ENCODE data around the gene ZBTB40.

GRCh38 chr1:22566161-22566560 lies 114.5 kb downstream of the ZBTB40 start:
- TF ChIP-seq, protein P1, sequence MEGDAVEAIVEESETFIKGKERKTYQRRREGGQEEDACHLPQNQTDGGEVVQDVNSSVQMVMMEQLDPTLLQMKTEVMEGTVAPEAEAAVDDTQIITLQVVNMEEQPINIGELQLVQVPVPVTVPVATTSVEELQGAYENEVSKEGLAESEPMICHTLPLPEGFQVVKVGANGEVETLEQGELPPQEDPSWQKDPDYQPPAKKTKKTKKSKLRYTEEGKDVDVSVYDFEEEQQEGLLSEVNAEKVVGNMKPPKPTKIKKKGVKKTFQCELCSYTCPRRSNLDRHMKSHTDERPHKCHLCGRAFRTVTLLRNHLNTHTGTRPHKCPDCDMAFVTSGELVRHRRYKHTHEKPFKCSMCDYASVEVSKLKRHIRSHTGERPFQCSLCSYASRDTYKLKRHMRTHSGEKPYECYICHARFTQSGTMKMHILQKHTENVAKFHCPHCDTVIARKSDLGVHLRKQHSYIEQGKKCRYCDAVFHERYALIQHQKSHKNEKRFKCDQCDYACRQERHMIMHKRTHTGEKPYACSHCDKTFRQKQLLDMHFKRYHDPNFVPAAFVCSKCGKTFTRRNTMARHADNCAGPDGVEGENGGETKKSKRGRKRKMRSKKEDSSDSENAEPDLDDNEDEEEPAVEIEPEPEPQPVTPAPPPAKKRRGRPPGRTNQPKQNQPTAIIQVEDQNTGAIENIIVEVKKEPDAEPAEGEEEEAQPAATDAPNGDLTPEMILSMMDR (IDR thresholded peaks at IDR 0.05 in 2 of 3, conservative IDR thresholded peaks at IDR 0.05 in 1 of 3; ENCODE audit: borderline replicate concordance in 1 of 3, insufficient read depth in 1 of 3, low read depth in 2 of 3, low read length in 2 of 3) = no peak
- TF ChIP-seq POLR2A (IDR thresholded peaks at IDR 0.05; ENCODE audit: borderline replicate concordance, extremely low read depth, insufficient read depth, insufficient read length) (no peak), ATF3 (IDR thresholded peaks at IDR 0.05) (no peak), TCF7L2 (IDR thresholded peaks at IDR 0.05; ENCODE audit: borderline replicate concordance, extremely low read depth, insufficient read depth, insufficient read length) (no peak), POLR2AphosphoS5 (IDR thresholded peaks at IDR 0.05; ENCODE audit: low read depth, low read length) (no peak)
- TF ChIP-seq, protein P2, sequence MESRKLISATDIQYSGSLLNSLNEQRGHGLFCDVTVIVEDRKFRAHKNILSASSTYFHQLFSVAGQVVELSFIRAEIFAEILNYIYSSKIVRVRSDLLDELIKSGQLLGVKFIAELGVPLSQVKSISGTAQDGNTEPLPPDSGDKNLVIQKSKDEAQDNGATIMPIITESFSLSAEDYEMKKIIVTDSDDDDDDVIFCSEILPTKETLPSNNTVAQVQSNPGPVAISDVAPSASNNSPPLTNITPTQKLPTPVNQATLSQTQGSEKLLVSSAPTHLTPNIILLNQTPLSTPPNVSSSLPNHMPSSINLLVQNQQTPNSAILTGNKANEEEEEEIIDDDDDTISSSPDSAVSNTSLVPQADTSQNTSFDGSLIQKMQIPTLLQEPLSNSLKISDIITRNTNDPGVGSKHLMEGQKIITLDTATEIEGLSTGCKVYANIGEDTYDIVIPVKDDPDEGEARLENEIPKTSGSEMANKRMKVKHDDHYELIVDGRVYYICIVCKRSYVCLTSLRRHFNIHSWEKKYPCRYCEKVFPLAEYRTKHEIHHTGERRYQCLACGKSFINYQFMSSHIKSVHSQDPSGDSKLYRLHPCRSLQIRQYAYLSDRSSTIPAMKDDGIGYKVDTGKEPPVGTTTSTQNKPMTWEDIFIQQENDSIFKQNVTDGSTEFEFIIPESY (IDR thresholded peaks at IDR 0.05; ENCODE audit: extremely low read depth, insufficient replicate concordance, low read length) = no peak

Data from HCT116 (cell line).